ENCODE measurements around the gene EEF1A2.

DNA sequence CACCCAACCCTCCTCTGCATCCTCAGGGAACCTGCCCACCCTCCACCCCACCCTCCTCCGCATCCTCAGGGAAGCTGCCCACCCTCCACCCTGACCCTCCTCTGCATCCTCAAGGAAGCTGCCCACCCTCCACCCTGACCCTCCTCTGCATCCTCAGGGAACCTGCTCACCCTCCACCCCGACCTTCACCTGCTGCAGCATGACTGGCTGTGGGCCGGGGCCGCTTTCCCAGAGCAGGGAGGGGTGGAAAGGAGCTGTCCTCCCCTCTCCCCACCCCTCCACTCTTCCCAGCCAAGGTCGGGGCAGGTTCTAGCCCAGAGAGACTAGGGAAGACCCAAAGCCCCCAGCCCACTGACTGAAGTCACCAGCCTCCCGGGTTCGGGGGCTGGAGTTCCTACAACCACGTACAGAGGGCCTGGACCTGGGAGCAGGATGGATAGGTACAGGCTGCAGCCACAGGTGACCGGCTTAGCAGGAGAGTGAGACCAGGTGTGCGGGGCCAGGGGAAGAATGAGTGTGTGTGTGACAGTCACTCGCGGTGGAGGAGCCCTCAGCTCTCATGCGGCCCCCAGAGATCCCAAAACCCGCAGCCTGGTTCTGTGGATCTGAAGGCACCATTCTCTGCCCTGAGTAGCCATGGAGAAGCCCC is 11.6 kb downstream of the EEF1A2 start:
- no peak for TF ChIP-seq POLR2AphosphoS5 (IDR thresholded peaks at IDR 0.05; ENCODE audit: low read depth, low read length)
- no peak for TF ChIP-seq POLR2A (IDR thresholded peaks at IDR 0.05; ENCODE audit: low read depth, low read length)
- no peak for TF ChIP-seq TAF1 (IDR thresholded peaks at IDR 0.05; ENCODE audit: low read depth, low read length)
- TF ChIP-seq SPI1 (IDR thresholded peaks at IDR 0.05; ENCODE audit: low read depth, low read length), result no peak
- no peak for TF ChIP-seq PAX5 (IDR thresholded peaks at IDR 0.05; ENCODE audit: insufficient read depth, low read length, severe bottlenecking)
- TF ChIP-seq POU2F2 (IDR thresholded peaks at IDR 0.05; ENCODE audit: low read depth, low read length), result no peak

All from GM12891 (cell line).